Body of pancreas (tissue), 4 donors: ENCODE measurements around the gene DPP7.

Experiments used
- POLR2A ChIP-seq, 3 donors: fragments of 450-650 bp; IDR thresholded peaks; one replicate each; pipeline ENCODE4 v1.6.1; 2016; ENCODE audit warnings: antibody characterized with exemption in 3 of 3, mild to moderate bottlenecking in 2 of 3
- TF ChIP-seq, protein P1 (sequence below), 7 experiments: fragments of 450-650 bp in 4 of 7; fragments of 200-600 bp in 3 of 7; sonication (generic) in 3 of 7; IDR thresholded peaks; one replicate each; pipeline ENCODE4 v1.5.1; 2016 to 2019; ENCODE audit warnings: antibody characterized with exemption in 7 of 7

DNA sequence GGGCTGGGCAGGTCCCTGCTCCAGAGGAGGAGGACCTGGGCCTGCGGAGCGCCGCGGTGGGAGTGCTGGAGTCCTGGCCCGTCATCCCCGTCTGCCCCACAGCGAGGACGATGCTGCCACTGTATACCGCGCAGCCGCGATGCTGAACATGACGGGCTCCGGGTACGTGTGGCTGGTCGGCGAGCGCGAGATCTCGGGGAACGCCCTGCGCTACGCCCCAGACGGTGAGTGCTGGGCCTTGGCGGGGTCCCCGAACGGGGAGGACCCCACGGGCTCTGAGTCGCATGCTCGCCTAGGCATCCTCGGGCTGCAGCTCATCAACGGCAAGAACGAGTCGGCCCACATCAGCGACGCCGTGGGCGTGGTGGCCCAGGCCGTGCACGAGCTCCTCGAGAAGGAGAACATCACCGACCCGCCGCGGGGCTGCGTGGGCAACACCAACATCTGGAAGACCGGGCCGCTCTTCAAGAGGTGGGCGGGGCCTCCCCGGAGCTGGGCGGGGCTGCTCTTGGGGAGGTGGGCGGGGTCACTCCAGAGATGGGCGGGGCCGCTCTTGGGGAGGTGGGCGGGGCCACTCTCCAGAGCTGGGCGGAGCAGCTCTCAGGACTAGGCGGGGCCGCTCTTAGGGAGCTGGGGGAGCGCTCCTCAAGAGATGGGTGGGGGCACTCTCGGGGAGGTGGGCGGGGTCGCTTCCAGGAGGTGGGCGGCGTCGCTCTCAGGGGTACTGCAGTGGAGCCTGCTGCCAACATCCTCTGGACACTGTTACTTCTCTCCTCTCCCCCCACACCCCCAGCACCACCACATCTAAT, 42.2 kb upstream of the DPP7 start:
- TF ChIP-seq, protein P1, sequence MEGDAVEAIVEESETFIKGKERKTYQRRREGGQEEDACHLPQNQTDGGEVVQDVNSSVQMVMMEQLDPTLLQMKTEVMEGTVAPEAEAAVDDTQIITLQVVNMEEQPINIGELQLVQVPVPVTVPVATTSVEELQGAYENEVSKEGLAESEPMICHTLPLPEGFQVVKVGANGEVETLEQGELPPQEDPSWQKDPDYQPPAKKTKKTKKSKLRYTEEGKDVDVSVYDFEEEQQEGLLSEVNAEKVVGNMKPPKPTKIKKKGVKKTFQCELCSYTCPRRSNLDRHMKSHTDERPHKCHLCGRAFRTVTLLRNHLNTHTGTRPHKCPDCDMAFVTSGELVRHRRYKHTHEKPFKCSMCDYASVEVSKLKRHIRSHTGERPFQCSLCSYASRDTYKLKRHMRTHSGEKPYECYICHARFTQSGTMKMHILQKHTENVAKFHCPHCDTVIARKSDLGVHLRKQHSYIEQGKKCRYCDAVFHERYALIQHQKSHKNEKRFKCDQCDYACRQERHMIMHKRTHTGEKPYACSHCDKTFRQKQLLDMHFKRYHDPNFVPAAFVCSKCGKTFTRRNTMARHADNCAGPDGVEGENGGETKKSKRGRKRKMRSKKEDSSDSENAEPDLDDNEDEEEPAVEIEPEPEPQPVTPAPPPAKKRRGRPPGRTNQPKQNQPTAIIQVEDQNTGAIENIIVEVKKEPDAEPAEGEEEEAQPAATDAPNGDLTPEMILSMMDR (IDR thresholded peaks at IDR 0.05): no peak
- no peak for TF ChIP-seq POLR2A (IDR thresholded peaks at IDR 0.05)
